GM18870 (cell line): Measurements from ENCODE around the gene SIGLEC7.

Experiments used
- ATAC-seq: cut with Tn5 transposase; IDR thresholded peaks from one replicate; pipeline ENCODE4 v1.9.1; 2021; ENCODE audit warnings: moderate library complexity; ENCODE audit not compliant: unreplicated experiment

SIGLEC7 gene

DNA sequence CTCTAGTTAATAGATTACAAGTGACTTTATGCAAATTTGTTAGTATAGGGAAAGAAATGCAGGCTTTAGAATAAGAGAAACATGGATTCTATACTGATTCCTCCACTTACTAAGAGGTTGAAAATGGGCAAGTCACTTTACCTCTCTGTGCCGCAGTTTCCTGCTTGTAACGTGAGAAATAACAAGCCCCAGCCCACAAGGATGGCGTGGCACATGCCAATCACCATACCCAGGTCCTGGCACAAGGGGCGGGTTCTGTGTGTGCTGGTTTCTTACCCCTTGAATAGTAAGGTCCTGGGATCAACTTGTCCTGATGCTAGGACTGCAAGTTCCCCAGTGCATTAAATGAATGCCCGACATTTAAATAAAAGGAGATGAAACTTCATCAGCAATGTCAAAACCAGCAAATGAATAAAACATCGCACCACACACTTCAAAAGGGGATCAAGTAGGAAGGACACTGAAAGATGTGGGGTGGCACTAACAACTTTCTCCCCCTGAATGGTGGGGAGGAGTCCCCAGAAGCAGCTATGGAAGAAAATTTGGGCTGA is 25.3 kb upstream of the SIGLEC7 start:
- no peak for ATAC-seq

DNA sequence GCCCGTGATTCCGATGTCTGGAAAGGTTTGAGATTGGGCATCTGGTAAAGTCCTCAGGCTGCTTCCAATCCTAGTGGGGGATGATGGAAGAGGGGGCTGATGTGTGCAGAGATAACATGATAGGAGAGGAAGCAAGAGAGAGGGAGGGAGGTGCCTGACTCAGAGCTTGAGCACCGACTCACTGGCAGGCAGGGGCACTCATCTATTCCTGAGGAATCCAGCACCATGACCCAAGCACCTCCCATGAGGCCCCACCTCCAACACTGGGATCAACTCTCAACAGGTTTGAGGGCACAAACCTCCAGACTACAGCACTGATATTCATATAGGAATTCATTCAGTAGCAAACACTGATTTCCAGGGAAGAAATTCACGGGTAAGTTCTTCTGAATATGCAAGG is 23.0 kb upstream of the SIGLEC7 start:
- no peak for ATAC-seq

DNA sequence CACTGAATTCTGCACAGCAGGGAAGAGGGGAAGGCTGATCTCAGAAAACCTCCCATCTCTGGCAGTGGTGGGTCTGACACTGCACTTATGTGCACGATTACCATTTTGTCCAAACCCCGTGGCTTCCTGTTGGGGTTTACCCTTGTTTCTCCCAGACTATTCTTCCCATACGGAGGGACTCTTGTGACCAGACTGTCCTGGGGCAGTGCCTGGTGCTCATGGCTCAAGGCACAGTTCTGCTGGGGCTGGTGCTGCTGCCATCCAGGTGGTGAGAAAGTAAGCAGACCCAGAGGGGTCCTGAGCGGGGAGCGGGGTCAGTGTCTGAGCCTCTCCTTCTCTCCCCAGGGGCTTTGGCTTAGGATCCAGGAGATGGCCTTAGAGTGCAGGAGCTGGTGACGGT is 22.5 kb upstream of the SIGLEC7 start:
- ATAC-seq, result no peak

DNA sequence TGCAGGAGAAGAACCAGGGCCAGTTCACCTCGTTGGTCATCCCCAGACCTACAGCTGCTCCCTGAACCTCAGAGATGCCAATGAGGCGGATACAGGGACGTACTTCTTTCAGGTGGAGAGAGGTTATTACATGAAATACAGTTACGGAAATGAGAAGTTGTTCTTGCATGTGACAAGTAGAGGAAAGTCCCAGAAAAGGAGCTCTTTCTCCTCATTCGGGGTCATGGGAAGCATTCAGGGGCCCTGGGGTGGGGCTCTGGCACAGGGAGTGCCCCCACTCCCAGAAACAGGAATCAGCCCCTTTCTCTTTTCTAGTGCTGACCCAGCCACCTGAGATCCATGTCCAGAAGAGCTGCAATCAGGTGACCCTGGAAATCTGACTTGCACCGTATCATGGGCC is 21.9 kb upstream of the SIGLEC7 start:
- ATAC-seq, result no peak

DNA sequence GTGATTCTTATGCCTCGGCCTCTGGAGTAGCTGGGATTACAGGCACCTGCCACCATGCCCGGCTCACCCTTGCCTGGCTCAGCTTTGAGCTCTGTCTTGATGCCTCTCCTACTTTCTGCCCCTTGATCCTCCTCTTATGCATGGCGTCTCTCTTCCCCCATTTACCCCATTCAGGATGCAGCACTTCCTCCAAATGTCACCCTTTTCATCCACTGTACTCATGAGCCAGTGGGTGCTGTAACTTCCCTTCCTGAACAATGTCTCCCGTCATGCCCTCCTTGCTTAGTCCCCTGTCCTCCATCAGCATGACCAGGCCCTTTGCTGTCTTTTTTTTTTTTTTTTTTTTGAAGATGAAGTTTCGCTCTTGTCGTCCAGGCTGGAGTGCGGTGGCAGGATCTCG is 20.8 kb upstream of the SIGLEC7 start:
- no peak for ATAC-seq

- no peak for ATAC-seq
Observed at GRCh38 chr19:51122112-51122981, 19.8 kb upstream of the SIGLEC7 start.

DNA sequence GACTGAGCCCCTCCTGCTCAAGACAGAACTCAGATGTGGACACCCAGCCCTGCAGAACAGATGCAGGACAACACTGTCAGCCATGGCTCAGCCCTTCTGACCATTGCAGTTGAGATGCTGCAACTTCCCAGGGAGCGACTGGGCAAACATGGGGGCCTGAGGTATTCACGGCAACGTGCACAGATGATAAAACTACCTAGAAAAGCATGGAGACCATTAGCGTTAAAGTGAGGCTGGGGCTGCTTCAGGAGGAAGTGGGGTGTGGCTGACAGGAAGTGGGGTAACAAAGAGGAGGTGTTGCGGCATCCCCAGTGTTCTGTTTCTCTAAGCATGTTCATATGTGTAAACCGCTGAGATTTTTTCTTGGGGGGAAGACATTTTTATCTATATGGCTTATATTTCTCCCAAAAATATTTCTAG is 18.7 kb upstream of the SIGLEC7 start:
- no peak for ATAC-seq

GRCh38 chr19:51123802-51124201 is 18.3 kb upstream of the SIGLEC7 start:
- ATAC-seq, result no peak

DNA sequence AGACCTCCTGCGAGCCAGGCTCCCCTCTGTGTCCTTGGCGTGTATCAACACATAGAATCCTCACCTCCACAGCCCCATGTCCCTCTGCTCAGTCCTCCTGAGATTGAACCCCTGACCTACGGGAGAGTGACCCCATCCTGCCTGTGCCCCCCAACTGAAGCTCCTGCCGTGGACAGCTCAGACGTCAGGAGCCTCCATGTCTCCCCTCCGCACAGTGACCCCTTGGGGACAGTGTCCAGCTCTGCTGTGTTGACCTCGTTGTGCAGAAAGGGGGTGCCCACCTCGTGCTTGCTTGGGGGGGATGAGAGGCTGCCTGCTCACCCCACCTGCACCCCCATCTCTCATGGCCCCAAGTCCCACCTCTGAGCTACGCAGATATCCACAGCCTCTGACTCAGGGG is 17.9 kb upstream of the SIGLEC7 start:
- no peak for ATAC-seq

DNA sequence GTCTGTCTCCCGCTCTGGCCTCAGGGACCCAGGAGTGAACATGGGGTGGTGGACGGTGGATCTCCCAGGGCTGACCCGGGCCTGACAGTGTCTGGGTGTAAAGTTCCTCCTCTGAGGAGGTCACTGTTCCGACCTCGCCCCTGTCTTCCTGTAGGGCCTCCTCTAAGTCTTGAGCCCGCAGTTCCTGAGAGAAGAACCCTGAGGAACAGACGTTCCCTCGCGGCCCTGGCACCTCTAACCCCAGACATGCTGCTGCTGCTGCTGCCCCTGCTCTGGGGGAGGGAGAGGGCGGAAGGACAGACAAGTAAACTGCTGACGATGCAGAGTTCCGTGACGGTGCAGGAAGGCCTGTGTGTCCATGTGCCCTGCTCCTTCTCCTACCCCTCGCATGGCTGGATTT is 17.4 kb upstream of the SIGLEC7 start, which contains the start of gene SIGLEC9:
SIGLEC9 (plus strand) TSS at position 178 of the 400 bp plus-strand sequence; CDS start at position 247, 69 bp downstream.
- no peak for ATAC-seq

DNA sequence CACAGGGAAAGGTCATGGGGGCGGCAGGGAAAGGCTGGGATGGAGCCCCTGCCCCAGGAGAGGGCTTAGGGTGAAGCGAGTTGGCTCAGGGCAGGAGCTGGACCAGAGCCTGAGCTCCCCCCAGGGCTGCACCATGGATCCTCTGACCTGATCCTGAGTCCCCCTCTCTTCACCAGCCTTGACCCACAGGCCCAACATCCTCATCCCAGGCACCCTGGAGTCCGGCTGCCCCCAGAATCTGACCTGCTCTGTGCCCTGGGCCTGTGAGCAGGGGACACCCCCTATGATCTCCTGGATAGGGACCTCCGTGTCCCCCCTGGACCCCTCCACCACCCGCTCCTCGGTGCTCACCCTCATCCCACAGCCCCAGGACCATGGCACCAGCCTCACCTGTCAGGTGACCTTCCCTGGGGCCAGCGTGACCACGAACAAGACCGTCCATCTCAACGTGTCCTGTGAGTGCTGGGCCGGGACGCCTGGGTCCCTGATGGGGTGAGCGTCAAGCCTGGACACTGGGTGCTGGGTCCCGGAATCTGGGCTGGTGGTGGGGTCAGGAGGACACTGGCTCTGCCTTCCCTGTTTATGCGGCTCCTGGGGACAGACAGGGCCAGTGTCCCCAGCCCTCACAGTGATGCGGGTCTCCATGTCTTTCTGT is 16.6 kb upstream of the SIGLEC7 start:
- no peak for ATAC-seq

DNA sequence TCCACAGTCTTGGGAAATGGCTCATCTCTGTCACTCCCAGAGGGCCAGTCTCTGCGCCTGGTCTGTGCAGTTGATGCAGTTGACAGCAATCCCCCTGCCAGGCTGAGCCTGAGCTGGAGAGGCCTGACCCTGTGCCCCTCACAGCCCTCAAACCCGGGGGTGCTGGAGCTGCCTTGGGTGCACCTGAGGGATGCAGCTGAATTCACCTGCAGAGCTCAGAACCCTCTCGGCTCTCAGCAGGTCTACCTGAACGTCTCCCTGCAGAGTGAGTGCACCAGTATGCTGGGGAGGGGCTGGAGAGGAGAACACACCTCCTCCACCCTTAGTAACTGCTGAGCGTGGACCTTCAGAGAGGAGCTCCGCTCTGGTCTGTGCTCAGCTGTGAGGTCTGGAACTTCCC is 15.1 kb upstream of the SIGLEC7 start:
- ATAC-seq, result no peak

DNA sequence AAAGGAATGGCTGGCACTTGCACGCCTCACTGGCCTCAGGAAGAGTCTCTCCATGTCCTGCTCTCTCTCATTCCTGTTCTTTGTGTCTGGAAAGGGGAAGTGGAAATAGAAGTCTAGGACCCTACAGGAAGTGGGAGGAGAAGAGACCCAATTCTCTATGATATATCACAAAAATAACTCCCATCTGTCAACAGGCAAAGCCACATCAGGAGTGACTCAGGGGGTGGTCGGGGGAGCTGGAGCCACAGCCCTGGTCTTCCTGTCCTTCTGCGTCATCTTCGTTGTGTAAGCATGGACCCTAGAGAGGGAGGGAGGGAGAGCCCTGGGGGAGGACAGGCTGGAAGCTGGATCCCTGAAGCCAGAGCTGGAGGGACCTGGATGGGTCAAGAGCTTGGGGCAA is 14.3 kb upstream of the SIGLEC7 start:
- no peak for ATAC-seq

- no peak for ATAC-seq
Observed at GRCh38 chr19:51128227-51128626, 13.9 kb upstream of the SIGLEC7 start.

DNA sequence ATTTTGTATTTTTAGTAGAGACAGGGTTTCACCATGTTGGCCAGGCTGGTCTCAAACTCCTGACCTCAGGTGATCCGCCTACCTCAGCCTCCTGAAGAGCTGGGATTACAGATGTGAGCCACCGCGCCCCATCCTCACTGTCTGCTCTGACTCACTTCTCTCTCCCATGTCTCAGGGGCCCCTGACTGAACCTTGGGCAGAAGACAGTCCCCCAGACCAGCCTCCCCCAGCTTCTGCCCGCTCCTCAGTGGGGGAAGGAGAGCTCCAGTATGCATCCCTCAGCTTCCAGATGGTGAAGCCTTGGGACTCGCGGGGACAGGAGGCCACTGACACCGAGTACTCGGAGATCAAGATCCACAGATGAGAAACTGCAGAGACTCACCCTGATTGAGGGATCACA is 12.4 kb upstream of the SIGLEC7 start:
- ATAC-seq, result no peak

- ATAC-seq, result no peak
Observed at GRCh38 chr19:51131780-51132680, 10.1 kb upstream of the SIGLEC7 start.

- ATAC-seq, result no peak
Observed at GRCh38 chr19:51135004-51135403, 7.1 kb upstream of the SIGLEC7 start.

DNA sequence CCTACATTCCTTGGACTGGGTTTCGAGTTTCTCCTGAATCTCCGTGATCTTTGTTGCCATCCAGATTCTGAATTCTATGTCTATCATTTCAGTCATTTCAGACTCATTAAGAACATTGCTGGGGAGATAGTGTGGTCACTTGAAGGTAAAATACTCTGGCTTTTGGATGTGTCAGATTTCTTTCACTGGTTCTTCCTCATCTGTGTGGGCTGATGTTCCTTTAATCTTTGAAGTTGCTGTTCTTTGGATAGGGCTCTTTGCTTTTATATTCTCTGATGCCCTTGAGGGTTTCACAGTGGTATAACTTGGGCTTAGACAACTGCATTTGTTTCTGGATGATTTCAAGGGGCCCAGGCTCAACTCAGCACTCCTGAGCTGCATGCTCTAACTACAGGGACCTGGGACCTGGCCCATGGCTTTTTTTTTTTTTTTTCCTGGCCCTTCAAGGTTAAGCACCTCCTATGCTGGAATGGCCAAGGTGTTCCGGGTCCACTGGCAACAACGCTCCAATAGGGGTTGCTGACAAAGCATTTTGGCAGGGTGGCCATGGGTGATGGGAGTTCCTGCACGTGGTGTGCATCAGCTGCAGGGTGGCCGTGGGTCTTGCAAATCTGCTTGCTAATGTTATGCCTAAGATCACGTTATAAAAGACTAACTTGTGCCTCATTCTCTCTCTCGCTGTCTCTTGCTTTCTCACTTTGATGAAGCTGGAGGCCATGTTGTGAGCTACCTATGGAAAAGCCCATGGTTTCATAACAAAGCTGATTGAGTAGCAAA is 5.9 kb upstream of the SIGLEC7 start:
- ATAC-seq, result no peak

DNA sequence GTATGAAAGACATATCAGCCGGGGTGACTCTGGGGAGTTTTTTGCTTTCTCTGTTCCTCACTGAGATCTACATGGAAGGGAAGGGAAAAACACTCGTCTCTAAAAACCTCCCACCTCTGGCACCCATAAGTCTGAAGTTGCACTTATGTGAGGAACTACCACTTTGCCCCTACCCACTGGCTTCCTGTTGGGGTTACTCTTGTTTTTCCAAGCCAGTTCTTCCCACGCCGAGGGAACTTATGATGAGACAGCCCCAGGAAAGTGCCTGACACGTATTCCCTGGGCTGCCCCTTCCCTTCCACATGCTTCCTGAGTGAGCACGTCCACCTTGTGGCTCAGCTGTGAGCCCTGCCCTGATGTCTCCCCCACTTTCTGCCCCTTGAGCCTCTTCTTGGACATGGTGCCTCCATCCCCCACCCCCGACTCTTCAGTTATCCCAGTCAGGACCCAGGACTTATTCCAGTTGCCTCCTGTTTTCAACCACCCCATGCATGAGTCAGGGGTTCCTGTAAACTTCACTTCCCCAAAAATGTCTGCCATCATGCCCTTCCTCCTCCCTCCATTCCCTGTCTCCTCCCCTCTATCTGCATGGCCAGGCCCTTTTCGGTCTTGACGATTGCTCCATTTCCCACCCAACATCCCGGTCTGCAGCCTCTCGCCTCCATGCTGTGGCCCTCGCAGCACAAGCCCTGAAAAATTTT is 5.1 kb upstream of the SIGLEC7 start:
- no peak for ATAC-seq
